Neural progenitor cell (in vitro differentiated cells): ENCODE measurements around the gene SLC25A40. TPM values are rescaled to one million over a fixed set of nuclear protein-coding genes. Genes with fewer than 3 reads are reported as not detected.

Experiments
- DNase-seq: peaks from one replicate; pipeline ENCODE4 v3.0.0-alpha.2; 2016; ENCODE audit warnings: low spot score
- H2AFZ ChIP-seq: fragments of 200-600 bp; sonication (generic); replicated peaks from 2 replicates; pipeline ENCODE4 v1.6.1; 2016; ENCODE audit warnings: antibody characterized with exemption
- H3F3A ChIP-seq: fragments of 200-600 bp; sonication (generic); 2 replicates; pipeline ENCODE4 v1.6.1; 2016; ENCODE audit warnings: antibody characterized with exemption, low read depth
- H3K27ac ChIP-seq: fragments of 200-600 bp; sonication (generic); 2 replicates; pipeline ENCODE4 v1.5.1; 2016; ENCODE audit warnings: mild to moderate bottlenecking
- H3K27me3 ChIP-seq: fragments of 200-600 bp; sonication (generic); 2 replicates; pipeline ENCODE4 v1.6.1; 2016; ENCODE audit warnings: mild to moderate bottlenecking, moderate library complexity
- H3K36me3 ChIP-seq: fragments of 200-600 bp; sonication (generic); 2 replicates; pipeline ENCODE4 v1.5.1; 2016
- H3K4me1 ChIP-seq: fragments of 200-600 bp; sonication (generic); 2 replicates; pipeline ENCODE4 v1.6.1; 2016; ENCODE audit warnings: mixed run types
- H3K4me2 ChIP-seq: fragments of 200-600 bp; sonication (generic); 2 replicates; pipeline ENCODE4 v1.6.1; 2016
- H3K4me3 ChIP-seq: fragments of 200-600 bp; sonication (generic); 2 replicates; pipeline ENCODE4 v1.5.1; 2016
- H3K79me2 ChIP-seq: fragments of 200-600 bp; sonication (generic); 2 replicates; pipeline ENCODE4 v1.6.1; 2016; ENCODE audit warnings: low read depth
- H3K9ac ChIP-seq: fragments of 200-600 bp; sonication (generic); 2 replicates; pipeline ENCODE4 v1.6.1; 2016
- H3K9me3 ChIP-seq: fragments of 200-600 bp; sonication (generic); 2 replicates; pipeline ENCODE4 v1.5.1; 2016; ENCODE audit warnings: low read depth
- H4K20me1 ChIP-seq: fragments of 200-600 bp; sonication (generic); 2 replicates; pipeline ENCODE4 v1.6.1; 2016; ENCODE audit warnings: low read depth
- H3K27ac Mint-ChIP-seq: 3 replicates; pipeline ENCODE4 v1.8.0; 2021; ENCODE audit warnings: mixed read lengths
- H3K27me3 Mint-ChIP-seq: 2 replicates; pipeline ENCODE4 v1.8.0; 2022; ENCODE audit warnings: low read depth, mild to moderate bottlenecking, inconsistent platforms, moderate library complexity, mixed read lengths; ENCODE audit not compliant: insufficient read depth
- H3K36me3 Mint-ChIP-seq: 3 replicates; pipeline ENCODE4 v1.8.0; 2021; ENCODE audit warnings: mixed read lengths
- H3K4me1 Mint-ChIP-seq: 3 replicates; pipeline ENCODE4 v1.8.0; 2021; ENCODE audit warnings: mixed read lengths
- H3K4me3 Mint-ChIP-seq: 3 replicates; pipeline ENCODE4 v1.8.0; 2021; ENCODE audit warnings: mild to moderate bottlenecking, moderate library complexity, mixed read lengths
- H3K9me3 Mint-ChIP-seq: 3 replicates; pipeline ENCODE4 v1.8.0; 2020; ENCODE audit warnings: mixed read lengths
- CTCF ChIP-seq: fragments of 200-600 bp; sonication (generic); IDR thresholded peaks from 2 replicates; pipeline ENCODE4 v1.5.1; 2017; ENCODE audit warnings: antibody characterized with exemption, mild to moderate bottlenecking
- EZH2 ChIP-seq: fragments of 200-600 bp; sonication (generic); IDR thresholded peaks from 2 replicates; pipeline ENCODE4 v1.6.1; 2017; ENCODE audit warnings: antibody characterized with exemption, mild to moderate bottlenecking, moderate library complexity
- EZH2phosphoT487 ChIP-seq: fragments of 200-600 bp; sonication (generic); IDR thresholded peaks from 2 replicates; pipeline ENCODE4 v1.6.1; 2017; ENCODE audit warnings: antibody characterized with exemption
- total RNA-seq: library from RNA; depleted of rRNA; stranded (reverse); fragments of >200 nt; gene quantifications from 2 replicates; pipeline ENCODE4 v1.2.3, GENCODE V29; 2015; ENCODE audit warnings: low replicate concordance

SLC25A40 gene
- total RNA-seq, 1 donor from 2014 or later = 57.3 TPM

GRCh38 chr7:87899255-87899654, 23.1 kb upstream of the SLC25A40 start:
- Mint-ChIP-seq H3K9me3 (no peaks in the 10 kb centered on the region), H3K27me3 (no peaks in the 10 kb centered on the region), H3K4me3 (no peak overlapping the region), H3K36me3 (peaks cover 45% of the 10 kb centered on the region), H3K27ac (no peak overlapping the region), H3K4me1 (no peaks in the 10 kb centered on the region)
- Histone ChIP-seq H3K27me3 (no peaks in the 10 kb centered on the region), H3K9ac (no peak overlapping the region), H3K4me1 (no peaks in the 10 kb centered on the region), H3K79me2 (peaks cover 29% of the 10 kb centered on the region), H3K27ac (no peak overlapping the region), H2AFZ (no peak overlapping the region), H3K36me3 (peaks cover 58% of the 10 kb centered on the region), H3K4me3 (no peak overlapping the region), H3K4me2 (no peak overlapping the region), H4K20me1 (no peaks in the 10 kb centered on the region), H3F3A (no peaks in the 10 kb centered on the region), H3K9me3 (no peaks in the 10 kb centered on the region)
- DNase-seq = no peak
- TF ChIP-seq EZH2phosphoT487 (no peak), EZH2 (no peak), CTCF (no peak)

GRCh38 chr7:87895363-87895762, 19.2 kb upstream of the SLC25A40 start:
- Histone ChIP-seq H3K9me3 (no peaks in the 10 kb centered on the region), H3F3A (no peaks in the 10 kb centered on the region), H3K79me2 (peaks cover 58% of the 10 kb centered on the region), H3K36me3 (peaks cover 61% of the 10 kb centered on the region), H3K4me2 (no peak overlapping the region), H3K4me1 (no peaks in the 10 kb centered on the region), H3K27me3 (no peaks in the 10 kb centered on the region), H3K9ac (no peak overlapping the region), H3K27ac (no peak overlapping the region), H3K4me3 (no peak overlapping the region), H2AFZ (no peak overlapping the region), H4K20me1 (peaks cover 3% of the 10 kb centered on the region)
- H3K36me3 Mint-ChIP-seq = peaks cover 48% of the 10 kb centered on the region
- no peak for DNase-seq
- H3K4me1 Mint-ChIP-seq = no peaks in the 10 kb centered on the region
- TF ChIP-seq EZH2phosphoT487 (no peak), EZH2 (no peak), CTCF (no peak)
- H3K9me3 Mint-ChIP-seq = no peaks in the 10 kb centered on the region
- no peaks in the 10 kb centered on the region for H3K27me3 Mint-ChIP-seq
- no peak overlapping the region for H3K27ac Mint-ChIP-seq
- H3K4me3 Mint-ChIP-seq = no peak overlapping the region

- peaks cover 24% of the 10 kb centered on the region for H3K36me3 Mint-ChIP-seq
- no peak overlapping the region for H3K27ac ChIP-seq
- H3K4me1 ChIP-seq = no peaks in the 10 kb centered on the region
- H3K27me3 Mint-ChIP-seq = no peaks in the 10 kb centered on the region
- H3K4me1 Mint-ChIP-seq = no peaks in the 10 kb centered on the region
- no peak overlapping the region for H3K27ac Mint-ChIP-seq
- no peak overlapping the region for H3K4me3 ChIP-seq
- no peaks in the 10 kb centered on the region for H3K27me3 ChIP-seq
- TF ChIP-seq CTCF = peak; percentile 56
- TF ChIP-seq EZH2 = no peak
- no peak for TF ChIP-seq EZH2phosphoT487
- no peak overlapping the region for H2AFZ ChIP-seq
- H3K9me3 Mint-ChIP-seq = no peaks in the 10 kb centered on the region
- no peak overlapping the region for H3K9ac ChIP-seq
- H4K20me1 ChIP-seq = peaks cover 35% of the 10 kb centered on the region
- H3K4me3 Mint-ChIP-seq = no peak overlapping the region
- no peak overlapping the region for H3K4me2 ChIP-seq
- peaks cover 47% of the 10 kb centered on the region for H3K36me3 ChIP-seq
- peak; percentile 25 for DNase-seq
- peaks cover 97% of the 10 kb centered on the region for H3K79me2 ChIP-seq
- no peaks in the 10 kb centered on the region for H3F3A ChIP-seq
- H3K9me3 ChIP-seq = no peaks in the 10 kb centered on the region
These were observed 10.7 kb upstream of the SLC25A40 start for GRCh38 chr7:87886875-87887274.
